ENCODE measurements around the gene DNAJB11.

DNA sequence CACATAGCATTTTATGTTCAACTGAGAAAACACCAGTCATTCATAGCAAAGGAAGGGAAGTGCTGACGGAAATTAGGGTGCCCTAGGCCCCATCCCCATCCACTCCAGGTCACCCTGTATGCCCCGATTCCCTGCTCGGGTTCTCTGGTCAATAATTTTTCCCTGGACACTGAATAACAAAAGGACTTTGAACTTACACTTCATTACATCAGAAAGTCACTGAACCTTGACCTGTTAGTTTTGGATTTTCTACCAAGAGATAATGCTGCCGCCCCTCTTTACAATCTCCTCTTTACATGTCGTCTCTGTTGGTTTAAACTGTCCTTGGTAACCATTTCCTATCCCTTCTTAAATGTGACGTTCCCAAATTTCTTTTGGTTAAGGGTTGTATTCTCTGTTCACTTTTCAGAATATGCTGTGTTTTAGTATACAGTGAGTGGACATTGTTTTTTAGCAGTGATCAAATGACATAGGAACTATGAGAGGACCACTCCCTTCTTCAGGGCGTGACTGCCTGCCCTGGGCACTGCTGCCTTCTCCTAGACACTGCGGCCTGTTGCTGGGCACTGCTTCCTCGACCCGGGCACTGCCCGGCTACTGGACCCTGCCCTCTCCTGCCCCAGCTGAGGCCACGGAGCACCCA, 28.7 kb downstream of the DNAJB11 start:
- TF ChIP-seq CTCF (IDR thresholded peaks at IDR 0.05) (no peak), ZFX (IDR thresholded peaks at IDR 0.05; ENCODE audit: borderline replicate concordance) (no peak)
